Measurements from ENCODE around the gene RHAG. TPM values are rescaled to one million over a fixed set of nuclear protein-coding genes. Genes with fewer than 3 reads are reported as not detected.

The RHAG gene
- total RNA-seq, 2 donors from 2014 or later, result not detected

- DNase-seq, result no peak
- peaks cover 13% of the 10 kb centered on the region for H3K4me1 Mint-ChIP-seq
- 92% methylated on average over 1 of the region's 1 CpG; no CpG with 5 or more reads in 1 of the 2 experiments for WGBS, 2 experiments (ENCODE audit: insufficient coverage in 1 of 2, insufficient read length in 1 of 2)
- Histone ChIP-seq H3K36me3 (ENCODE audit: control insufficient read depth, insufficient read depth, low read length) (no peaks in the 10 kb centered on the region), H3K27me3 (ENCODE audit: control insufficient read depth, insufficient read depth, low read length, poor library complexity, severe bottlenecking) (no peaks in the 10 kb centered on the region), H3K9ac (ENCODE audit: extremely low read depth, low read length, poor library complexity, severe bottlenecking) (no peak overlapping the region), H3K4me1 (ENCODE audit: control insufficient read depth, insufficient read depth, low read length) (peaks cover 5% of the 10 kb centered on the region), H3K9me3 (ENCODE audit: control insufficient read depth, low read length) (no peaks in the 10 kb centered on the region), H3K4me3 (ENCODE audit: low read length) (peak overlapping the region; percentile 65), H3K27ac (ENCODE audit: low read depth, low read length) (no peak overlapping the region)
- no peaks in the 10 kb centered on the region for H3K36me3 Mint-ChIP-seq (ENCODE audit: low read depth)
- no peaks in the 10 kb centered on the region for H3K9me3 Mint-ChIP-seq
- H3K27ac Mint-ChIP-seq, result peak overlapping the region; percentile 54
- no peak for TF ChIP-seq CTCF (conservative IDR thresholded peaks at IDR 0.05)
- H3K27me3 Mint-ChIP-seq (ENCODE audit: insufficient read depth), result no peaks in the 10 kb centered on the region
- no peak overlapping the region for H3K4me3 Mint-ChIP-seq
These were observed 13.3 kb upstream of the RHAG start for GRCh38 chr6:49649988-49650387.

GRCh38 chr6:49648036-49648435 is 11.4 kb upstream of the RHAG start:
- no peak overlapping the region for H3K4me3 ChIP-seq (ENCODE audit: low read length)
- H3K4me1 ChIP-seq (ENCODE audit: control insufficient read depth, insufficient read depth, low read length), result peaks cover 5% of the 10 kb centered on the region
- H3K9ac ChIP-seq (ENCODE audit: extremely low read depth, low read length, poor library complexity, severe bottlenecking), result no peak overlapping the region
- H3K27me3 Mint-ChIP-seq (ENCODE audit: insufficient read depth), result no peaks in the 10 kb centered on the region
- H3K9me3 Mint-ChIP-seq, result no peaks in the 10 kb centered on the region
- peaks cover 13% of the 10 kb centered on the region for H3K4me1 Mint-ChIP-seq
- H3K36me3 Mint-ChIP-seq (ENCODE audit: low read depth), result no peaks in the 10 kb centered on the region
- no peak for TF ChIP-seq CTCF (conservative IDR thresholded peaks at IDR 0.05)
- no peak overlapping the region for H3K4me3 Mint-ChIP-seq
- no peak overlapping the region for H3K27ac Mint-ChIP-seq
- no peak overlapping the region for H3K27ac ChIP-seq (ENCODE audit: low read depth, low read length)
- H3K27me3 ChIP-seq (ENCODE audit: control insufficient read depth, insufficient read depth, low read length, poor library complexity, severe bottlenecking), result no peaks in the 10 kb centered on the region
- H3K36me3 ChIP-seq (ENCODE audit: control insufficient read depth, insufficient read depth, low read length), result no peaks in the 10 kb centered on the region
- no peaks in the 10 kb centered on the region for H3K9me3 ChIP-seq (ENCODE audit: control insufficient read depth, low read length)
- no peak for DNase-seq

GRCh38 chr6:49647476-49647875 is 10.8 kb upstream of the RHAG start:
- Mint-ChIP-seq H3K9me3 (no peaks in the 10 kb centered on the region), H3K27me3 (ENCODE audit: insufficient read depth) (no peaks in the 10 kb centered on the region), H3K27ac (no peak overlapping the region), H3K36me3 (ENCODE audit: low read depth) (no peaks in the 10 kb centered on the region), H3K4me3 (no peak overlapping the region), H3K4me1 (peaks cover 13% of the 10 kb centered on the region)
- 83 to 91% methylated on average over 1 to 2 of the region's 2 CpGs for WGBS, 2 experiments (ENCODE audit: insufficient coverage in 1 of 2, insufficient read length in 1 of 2)
- peaks cover 5% of the 10 kb centered on the region for H3K4me1 ChIP-seq (ENCODE audit: control insufficient read depth, insufficient read depth, low read length)
- no peak overlapping the region for H3K9ac ChIP-seq (ENCODE audit: extremely low read depth, low read length, poor library complexity, severe bottlenecking)
- TF ChIP-seq CTCF (conservative IDR thresholded peaks at IDR 0.05), result no peak
- H3K36me3 ChIP-seq (ENCODE audit: control insufficient read depth, insufficient read depth, low read length), result no peaks in the 10 kb centered on the region
- no peak overlapping the region for H3K27ac ChIP-seq (ENCODE audit: low read depth, low read length)
- no peak for DNase-seq
- H3K4me3 ChIP-seq (ENCODE audit: low read length), result no peak overlapping the region
- H3K9me3 ChIP-seq (ENCODE audit: control insufficient read depth, low read length), result no peaks in the 10 kb centered on the region
- no peaks in the 10 kb centered on the region for H3K27me3 ChIP-seq (ENCODE audit: control insufficient read depth, insufficient read depth, low read length, poor library complexity, severe bottlenecking)

Data from endodermal cell (in vitro differentiated cells).